Measurements from ENCODE around the gene HIBADH. TPM values are rescaled to one million over a fixed set of nuclear protein-coding genes. Genes with fewer than 3 reads are reported as not detected.

Gene HIBADH
- polyA plus RNA-seq, 2 donors = 5.5 to 11.4 TPM

DNA sequence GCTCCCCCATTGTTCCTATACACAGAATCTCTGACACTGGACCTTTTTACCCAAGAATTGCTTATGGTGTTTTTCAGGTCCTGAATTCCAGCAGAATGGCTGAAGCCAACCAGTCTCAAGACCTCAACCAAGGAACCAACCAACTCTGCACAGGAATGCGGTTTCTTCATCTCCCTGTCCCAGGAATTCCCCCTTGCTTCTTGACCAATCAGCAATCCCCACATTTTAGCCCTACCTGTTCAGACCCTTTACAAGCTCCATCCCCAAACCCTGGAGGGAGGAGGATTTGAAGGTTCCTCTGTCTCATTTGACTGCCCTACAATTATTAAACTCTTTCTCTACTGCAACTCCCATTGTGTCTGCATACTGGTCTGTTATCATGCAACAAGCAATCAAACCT, 35.5 kb downstream of the HIBADH start:
- H3K27me3 ChIP-seq (ENCODE audit: control insufficient read depth in 1 of 2, insufficient read depth in 2 of 2, low read length in 2 of 2) = no peaks in the 10 kb centered on the region
- H3K4me3 ChIP-seq (ENCODE audit: low read depth in 1 of 2, low read length in 2 of 2) = no peak overlapping the region
- no peak overlapping the region for H3K27ac ChIP-seq (ENCODE audit: low read depth in 2 of 2, low read length in 1 of 2)
- H3K9me3 ChIP-seq (ENCODE audit: control insufficient read depth in 2 of 2, insufficient read depth in 1 of 2, low read depth in 1 of 2, low read length in 1 of 2) = no peaks in the 10 kb centered on the region
- H3K4me1 ChIP-seq (ENCODE audit: control insufficient read depth in 2 of 2, insufficient read depth in 2 of 2, low read length in 1 of 2) = no peaks in the 10 kb centered on the region
- 97 to 100% methylated on average over 1 of the region's 1 CpG for WGBS, 2 donors
- H3K36me3 ChIP-seq (ENCODE audit: control insufficient read depth in 2 of 2, insufficient read depth in 2 of 2, low read length in 1 of 2) = no peaks in the 10 kb centered on the region

DNA sequence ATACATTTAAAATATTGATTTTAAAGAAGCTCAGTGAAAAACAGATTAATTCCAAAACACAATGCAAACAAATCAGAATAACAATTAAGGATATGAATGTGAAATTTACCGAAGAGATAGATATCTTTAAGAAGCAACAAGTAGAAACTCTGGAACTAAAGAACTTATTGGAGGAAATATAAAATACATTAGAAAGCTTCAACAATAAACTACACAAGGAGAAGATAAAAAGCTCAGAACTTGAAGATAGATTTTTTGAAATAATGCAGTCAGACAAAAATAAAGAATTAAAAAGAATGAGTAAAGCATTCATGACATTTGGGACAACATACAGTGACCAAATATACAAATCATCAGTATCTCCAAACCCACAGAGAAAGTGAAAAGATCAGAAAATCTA, 43.2 kb downstream of the HIBADH start:
- WGBS, 2 donors = 4 to 48% methylated on average over 1 of the region's 1 CpG

DNA sequence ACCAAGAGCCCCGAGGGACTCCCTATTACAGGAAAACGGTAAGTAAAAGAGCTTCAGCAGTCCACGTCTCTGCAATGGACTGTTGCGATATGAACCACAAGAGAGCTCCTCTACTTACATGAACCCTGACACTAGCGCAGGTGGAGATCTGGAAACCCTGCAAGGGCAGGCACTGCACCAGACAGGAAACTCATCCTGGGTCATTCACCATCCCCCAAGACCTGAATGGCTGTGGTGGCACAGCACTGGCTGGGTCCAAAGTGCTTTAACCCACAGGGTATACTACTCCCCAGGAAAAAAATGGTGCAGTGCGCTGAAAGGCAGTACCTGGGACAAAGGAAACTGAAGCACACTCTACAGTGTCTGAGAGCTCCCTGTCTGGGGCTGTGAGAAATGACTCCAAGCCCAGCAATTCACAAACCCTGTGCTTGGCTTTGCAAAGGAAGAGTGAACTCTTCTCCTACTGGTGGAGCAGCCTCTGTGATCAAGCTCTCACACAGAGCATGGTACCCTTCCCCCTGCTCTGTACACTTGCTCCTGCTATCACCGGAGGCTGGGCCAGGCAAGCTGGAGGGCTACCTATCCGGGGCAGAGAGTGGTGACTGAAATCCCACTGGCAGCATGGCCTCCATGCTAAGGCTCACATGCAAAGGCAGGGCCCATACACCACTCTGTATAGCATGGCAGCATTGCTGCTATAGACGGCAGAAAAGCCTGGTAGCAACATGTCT, 44.9 kb downstream of the HIBADH start:
- H3K27me3 ChIP-seq (ENCODE audit: control insufficient read depth in 1 of 2, insufficient read depth in 2 of 2, low read length in 2 of 2) = no peaks in the 10 kb centered on the region
- H3K27ac ChIP-seq (ENCODE audit: low read depth in 2 of 2, low read length in 1 of 2) = no peak overlapping the region
- peaks cover 3 to 7% of the 10 kb centered on the region in 2 donors for H3K9me3 ChIP-seq (ENCODE audit: control insufficient read depth in 2 of 2, insufficient read depth in 1 of 2, low read depth in 1 of 2, low read length in 1 of 2)
- H3K4me3 ChIP-seq (ENCODE audit: low read depth in 1 of 2, low read length in 2 of 2) = no peak overlapping the region
- no peaks in the 10 kb centered on the region for H3K4me1 ChIP-seq (ENCODE audit: control insufficient read depth in 2 of 2, insufficient read depth in 2 of 2, low read length in 1 of 2)
- no peaks in the 10 kb centered on the region for H3K36me3 ChIP-seq (ENCODE audit: control insufficient read depth in 2 of 2, insufficient read depth in 2 of 2, low read length in 1 of 2)
- WGBS, 2 donors = 86 to 89% methylated on average over 9 of the region's 9 CpGs

More for the DNA sequence above, 43.2 kb downstream of the HIBADH start:
- no peaks in the 10 kb centered on the region for H3K4me1 ChIP-seq (ENCODE audit: control insufficient read depth in 2 of 2, insufficient read depth in 2 of 2, low read length in 1 of 2)
- no peak overlapping the region for H3K27ac ChIP-seq (ENCODE audit: low read depth in 2 of 2, low read length in 1 of 2)
- H3K4me3 ChIP-seq (ENCODE audit: low read depth in 1 of 2, low read length in 2 of 2) = no peak overlapping the region
- no peaks in the 10 kb centered on the region for H3K36me3 ChIP-seq (ENCODE audit: control insufficient read depth in 2 of 2, insufficient read depth in 2 of 2, low read length in 1 of 2)
- peaks cover 3 to 7% of the 10 kb centered on the region in 2 donors for H3K9me3 ChIP-seq (ENCODE audit: control insufficient read depth in 2 of 2, insufficient read depth in 1 of 2, low read depth in 1 of 2, low read length in 1 of 2)
- H3K27me3 ChIP-seq (ENCODE audit: control insufficient read depth in 1 of 2, insufficient read depth in 2 of 2, low read length in 2 of 2) = no peaks in the 10 kb centered on the region

DNA sequence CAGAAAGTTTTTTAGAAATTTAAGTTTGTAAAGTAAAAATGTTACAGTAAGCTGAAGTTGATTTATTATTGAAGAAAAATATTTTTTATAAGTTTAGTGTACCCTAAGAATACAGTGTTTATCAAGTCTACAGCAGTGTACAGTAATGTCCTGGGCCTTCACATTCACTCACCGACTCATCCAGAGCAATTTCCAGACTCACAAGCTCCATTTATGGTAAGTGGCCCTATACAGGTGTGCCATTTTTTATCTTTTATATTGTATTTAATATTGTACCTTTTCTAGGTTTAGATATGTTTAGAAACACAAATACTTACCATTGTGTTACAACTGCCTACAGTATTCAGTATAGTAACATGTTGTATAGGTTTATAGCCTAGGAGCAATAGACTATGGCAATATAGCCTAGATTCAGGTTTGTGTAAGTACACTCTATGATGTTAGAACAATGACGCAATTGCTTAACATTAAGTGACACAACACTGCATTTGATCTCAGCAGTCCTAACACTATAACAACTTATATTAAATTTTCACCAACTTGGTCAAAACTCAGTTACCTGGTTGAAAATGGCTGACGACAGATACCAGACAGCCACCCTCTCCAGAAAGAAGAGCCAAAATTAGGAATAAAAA, 45.7 kb downstream of the HIBADH start:
- WGBS, 2 donors = 66 to 93% methylated on average over 3 of the region's 3 CpGs
- Histone ChIP-seq H3K27me3 (ENCODE audit: control insufficient read depth in 1 of 2, insufficient read depth in 2 of 2, low read length in 2 of 2) (no peaks in the 10 kb centered on the region), H3K27ac (ENCODE audit: low read depth in 2 of 2, low read length in 1 of 2) (no peak overlapping the region), H3K36me3 (ENCODE audit: control insufficient read depth in 2 of 2, insufficient read depth in 2 of 2, low read length in 1 of 2) (no peaks in the 10 kb centered on the region), H3K9me3 (ENCODE audit: control insufficient read depth in 2 of 2, insufficient read depth in 1 of 2, low read depth in 1 of 2, low read length in 1 of 2) (peaks cover 3 to 7% of the 10 kb centered on the region in 2 donors), H3K4me1 (ENCODE audit: control insufficient read depth in 2 of 2, insufficient read depth in 2 of 2, low read length in 1 of 2) (no peaks in the 10 kb centered on the region), H3K4me3 (ENCODE audit: low read depth in 1 of 2, low read length in 2 of 2) (no peak overlapping the region)

DNA sequence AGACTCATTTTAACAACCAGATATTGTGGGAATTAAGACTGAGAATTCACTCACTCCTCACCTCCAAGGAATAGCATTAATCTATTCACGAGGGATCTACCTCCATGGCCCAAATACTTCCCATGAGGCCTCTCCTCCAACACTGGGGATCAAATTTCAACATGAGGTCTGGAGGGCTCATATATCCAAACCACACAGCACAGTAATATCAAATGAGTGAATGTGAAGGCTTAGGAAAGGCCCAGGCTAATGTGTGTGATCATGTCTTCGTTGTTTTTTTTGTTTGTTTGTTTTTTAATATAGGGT, 46.5 kb downstream of the HIBADH start:
- no peaks in the 10 kb centered on the region for H3K36me3 ChIP-seq (ENCODE audit: control insufficient read depth in 2 of 2, insufficient read depth in 2 of 2, low read length in 1 of 2)
- no peaks in the 10 kb centered on the region for H3K27me3 ChIP-seq (ENCODE audit: control insufficient read depth in 1 of 2, insufficient read depth in 2 of 2, low read length in 2 of 2)
- 92 to 97% methylated on average over 2 of the region's 2 CpGs for WGBS, 2 donors
- H3K4me1 ChIP-seq (ENCODE audit: control insufficient read depth in 2 of 2, insufficient read depth in 2 of 2, low read length in 1 of 2) = no peaks in the 10 kb centered on the region
- H3K9me3 ChIP-seq (ENCODE audit: control insufficient read depth in 2 of 2, insufficient read depth in 1 of 2, low read depth in 1 of 2, low read length in 1 of 2) = peaks cover 0 to 7% of the 10 kb centered on the region in 2 donors
- H3K27ac ChIP-seq (ENCODE audit: low read depth in 2 of 2, low read length in 1 of 2) = no peak overlapping the region
- H3K4me3 ChIP-seq (ENCODE audit: low read depth in 1 of 2, low read length in 2 of 2) = no peak overlapping the region

DNA sequence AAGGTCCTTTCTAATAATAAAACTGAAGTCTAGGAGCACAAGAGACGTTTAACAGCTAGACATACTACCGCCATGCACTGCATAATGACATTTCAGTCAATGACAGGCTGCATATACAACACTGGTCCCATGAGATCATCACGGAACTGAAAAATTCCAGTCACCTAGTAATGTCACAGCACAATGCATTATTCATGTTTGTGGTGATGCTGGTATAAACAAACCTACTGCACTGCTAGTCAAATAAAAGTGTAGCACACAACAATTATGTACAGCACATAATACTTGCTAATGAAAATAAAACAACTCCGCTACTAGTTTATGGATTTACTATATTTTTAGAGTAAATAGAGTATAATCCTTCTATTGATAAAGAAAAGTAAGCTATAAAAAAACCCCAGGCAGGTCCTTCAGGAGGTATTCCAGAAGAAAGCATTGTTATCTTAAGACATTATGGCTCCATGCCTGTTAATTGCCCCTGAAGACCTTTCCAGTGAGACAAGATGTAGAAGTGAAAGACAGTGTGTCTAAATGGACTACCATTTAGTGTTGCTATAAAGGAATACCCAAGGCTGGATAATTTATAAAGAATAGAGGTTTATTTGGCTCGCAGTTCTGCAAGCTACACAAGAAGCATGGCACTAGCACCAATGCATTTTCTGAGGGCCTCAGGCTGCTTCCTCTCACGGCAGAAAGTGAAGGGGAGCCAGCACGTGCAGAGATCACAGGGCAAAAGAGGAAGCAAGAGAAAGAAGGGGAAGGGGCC, 47.1 kb downstream of the HIBADH start:
- no peaks in the 10 kb centered on the region for H3K27me3 ChIP-seq (ENCODE audit: control insufficient read depth in 1 of 2, insufficient read depth in 2 of 2, low read length in 2 of 2)
- no peak overlapping the region for H3K4me3 ChIP-seq (ENCODE audit: low read depth in 1 of 2, low read length in 2 of 2)
- H3K9me3 ChIP-seq (ENCODE audit: control insufficient read depth in 2 of 2, insufficient read depth in 1 of 2, low read depth in 1 of 2, low read length in 1 of 2) = peaks cover 0 to 7% of the 10 kb centered on the region in 2 donors
- no peaks in the 10 kb centered on the region for H3K4me1 ChIP-seq (ENCODE audit: control insufficient read depth in 2 of 2, insufficient read depth in 2 of 2, low read length in 1 of 2)
- no peaks in the 10 kb centered on the region for H3K36me3 ChIP-seq (ENCODE audit: control insufficient read depth in 2 of 2, insufficient read depth in 2 of 2, low read length in 1 of 2)
- no peak overlapping the region for H3K27ac ChIP-seq (ENCODE audit: low read depth in 2 of 2, low read length in 1 of 2)
- 92 to 93% methylated on average over 7 of the region's 7 CpGs for WGBS, 2 donors

DNA sequence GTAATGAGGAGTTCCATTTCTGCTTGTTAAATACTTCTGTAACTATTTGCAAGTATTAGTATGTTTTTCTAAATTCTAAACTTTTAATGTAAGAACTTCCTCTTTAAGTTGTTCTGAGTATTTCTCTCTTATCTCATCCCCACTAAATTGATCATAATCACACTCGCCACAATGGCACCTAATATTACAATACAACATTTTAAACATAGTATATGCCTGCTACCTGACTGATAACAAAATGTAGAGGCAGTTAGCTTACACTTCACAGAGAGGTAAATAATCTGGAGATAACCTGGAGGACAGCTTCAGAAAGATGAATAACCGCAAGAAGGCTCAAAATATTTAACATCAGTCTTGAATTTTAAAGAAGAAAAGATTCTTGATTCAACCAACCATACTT, 48.6 kb downstream of the HIBADH start:
- no peak overlapping the region for H3K4me3 ChIP-seq (ENCODE audit: low read depth in 1 of 2, low read length in 2 of 2)
- WGBS, 2 donors = 91 to 95% methylated on average over 2 of the region's 2 CpGs
- H3K27ac ChIP-seq (ENCODE audit: low read depth in 2 of 2, low read length in 1 of 2) = no peak overlapping the region
- H3K27me3 ChIP-seq (ENCODE audit: control insufficient read depth in 1 of 2, insufficient read depth in 2 of 2, low read length in 2 of 2) = no peaks in the 10 kb centered on the region
- H3K4me1 ChIP-seq (ENCODE audit: control insufficient read depth in 2 of 2, insufficient read depth in 2 of 2, low read length in 1 of 2) = no peaks in the 10 kb centered on the region
- H3K36me3 ChIP-seq (ENCODE audit: control insufficient read depth in 2 of 2, insufficient read depth in 2 of 2, low read length in 1 of 2) = no peaks in the 10 kb centered on the region
- H3K9me3 ChIP-seq (ENCODE audit: control insufficient read depth in 2 of 2, insufficient read depth in 1 of 2, low read depth in 1 of 2, low read length in 1 of 2) = peaks cover 0 to 3% of the 10 kb centered on the region in 2 donors

DNA sequence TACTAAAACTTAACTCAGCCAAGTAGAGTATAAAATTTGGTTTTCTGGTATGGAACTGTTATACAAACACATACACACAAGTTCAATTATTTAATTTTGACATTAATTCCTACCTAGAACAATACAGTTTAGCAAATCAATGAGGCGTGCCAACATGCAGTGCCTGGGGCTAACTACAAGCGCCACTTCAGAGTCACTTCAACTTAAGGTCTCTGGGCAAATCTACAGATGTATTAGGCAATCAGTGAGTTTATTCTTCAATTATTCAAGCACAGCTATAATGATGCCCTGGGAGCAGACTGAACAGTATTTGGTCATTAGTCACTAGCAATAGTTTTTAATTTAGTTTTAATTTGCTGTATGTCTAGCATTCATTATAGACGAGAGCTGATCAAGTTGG, 51.6 kb downstream of the HIBADH start:
- no peak overlapping the region for H3K4me3 ChIP-seq (ENCODE audit: low read depth in 1 of 2, low read length in 2 of 2)
- 52 to 69% methylated on average over 3 of the region's 3 CpGs for WGBS, 2 donors
- H3K36me3 ChIP-seq (ENCODE audit: control insufficient read depth in 2 of 2, insufficient read depth in 2 of 2, low read length in 1 of 2) = no peaks in the 10 kb centered on the region
- no peaks in the 10 kb centered on the region for H3K9me3 ChIP-seq (ENCODE audit: control insufficient read depth in 2 of 2, insufficient read depth in 1 of 2, low read depth in 1 of 2, low read length in 1 of 2)
- H3K4me1 ChIP-seq (ENCODE audit: control insufficient read depth in 2 of 2, insufficient read depth in 2 of 2, low read length in 1 of 2) = no peaks in the 10 kb centered on the region
- no peaks in the 10 kb centered on the region for H3K27me3 ChIP-seq (ENCODE audit: control insufficient read depth in 1 of 2, insufficient read depth in 2 of 2, low read length in 2 of 2)
- H3K27ac ChIP-seq (ENCODE audit: low read depth in 2 of 2, low read length in 1 of 2) = no peak overlapping the region

DNA sequence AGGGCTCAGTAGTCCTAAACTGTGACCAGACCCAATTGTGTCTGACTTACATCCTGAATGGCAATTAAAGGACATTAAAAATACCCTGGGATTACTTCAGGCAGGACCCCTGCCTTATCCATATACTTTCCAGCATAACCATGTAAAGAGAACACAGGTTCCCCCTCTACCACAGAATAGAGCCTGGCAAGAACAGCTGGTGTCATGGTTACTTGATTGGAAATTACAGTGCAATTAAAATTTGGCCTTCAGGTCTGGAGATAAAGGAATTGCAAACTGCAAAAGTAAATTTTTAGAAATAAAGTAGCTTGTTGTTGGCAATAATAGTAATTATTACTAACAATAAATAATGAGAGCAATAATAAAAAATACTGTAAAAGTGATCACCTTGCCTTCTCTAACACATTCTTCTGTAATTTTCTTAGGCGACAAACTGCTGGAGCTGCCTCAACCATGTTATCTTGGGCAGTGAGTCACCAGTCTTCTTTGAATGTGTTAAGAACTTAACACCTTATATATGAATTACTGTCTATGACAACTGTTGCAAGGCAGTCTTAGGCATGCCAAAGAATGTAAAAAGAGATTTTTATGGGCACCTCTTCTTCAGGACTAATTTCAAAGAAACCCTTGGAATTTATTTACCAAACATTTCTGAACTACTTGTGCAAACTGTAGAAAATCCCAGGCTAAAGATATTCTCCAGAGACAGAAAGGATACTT, 53.7 kb downstream of the HIBADH start:
- WGBS, 2 donors = 50 to 57% methylated on average over 1 of the region's 1 CpG
- no peak overlapping the region for H3K4me3 ChIP-seq (ENCODE audit: low read depth in 1 of 2, low read length in 2 of 2)
- no peaks in the 10 kb centered on the region for H3K4me1 ChIP-seq (ENCODE audit: control insufficient read depth in 2 of 2, insufficient read depth in 2 of 2, low read length in 1 of 2)

More for the DNA sequence above, 53.7 kb downstream of the HIBADH start:
- H3K36me3 ChIP-seq (ENCODE audit: control insufficient read depth in 2 of 2, insufficient read depth in 2 of 2, low read length in 1 of 2) = no peaks in the 10 kb centered on the region
- no peaks in the 10 kb centered on the region for H3K27me3 ChIP-seq (ENCODE audit: control insufficient read depth in 1 of 2, insufficient read depth in 2 of 2, low read length in 2 of 2)
- H3K9me3 ChIP-seq (ENCODE audit: control insufficient read depth in 2 of 2, insufficient read depth in 1 of 2, low read depth in 1 of 2, low read length in 1 of 2) = no peaks in the 10 kb centered on the region
- no peak overlapping the region for H3K27ac ChIP-seq (ENCODE audit: low read depth in 2 of 2, low read length in 1 of 2)
